GM12892 (cell line): Measurements from ENCODE around the gene KRTAP5-5.

Source experiments
- POLR2A ChIP-seq: IDR thresholded peaks from 2 replicates; pipeline ENCODE4 v1.6.1; 2011; ENCODE audit warnings: low read depth, low read length, control low read depth
- POLR2AphosphoS5 ChIP-seq: IDR thresholded peaks from 2 replicates; pipeline ENCODE4 v1.6.1; 2011; ENCODE audit warnings: low read depth, low read length, control low read depth
- TAF1 ChIP-seq: IDR thresholded peaks from 2 replicates; pipeline ENCODE4 v1.6.1; 2011; ENCODE audit warnings: low read depth, mild to moderate bottlenecking, control low read depth, low read length, borderline replicate concordance

DNA sequence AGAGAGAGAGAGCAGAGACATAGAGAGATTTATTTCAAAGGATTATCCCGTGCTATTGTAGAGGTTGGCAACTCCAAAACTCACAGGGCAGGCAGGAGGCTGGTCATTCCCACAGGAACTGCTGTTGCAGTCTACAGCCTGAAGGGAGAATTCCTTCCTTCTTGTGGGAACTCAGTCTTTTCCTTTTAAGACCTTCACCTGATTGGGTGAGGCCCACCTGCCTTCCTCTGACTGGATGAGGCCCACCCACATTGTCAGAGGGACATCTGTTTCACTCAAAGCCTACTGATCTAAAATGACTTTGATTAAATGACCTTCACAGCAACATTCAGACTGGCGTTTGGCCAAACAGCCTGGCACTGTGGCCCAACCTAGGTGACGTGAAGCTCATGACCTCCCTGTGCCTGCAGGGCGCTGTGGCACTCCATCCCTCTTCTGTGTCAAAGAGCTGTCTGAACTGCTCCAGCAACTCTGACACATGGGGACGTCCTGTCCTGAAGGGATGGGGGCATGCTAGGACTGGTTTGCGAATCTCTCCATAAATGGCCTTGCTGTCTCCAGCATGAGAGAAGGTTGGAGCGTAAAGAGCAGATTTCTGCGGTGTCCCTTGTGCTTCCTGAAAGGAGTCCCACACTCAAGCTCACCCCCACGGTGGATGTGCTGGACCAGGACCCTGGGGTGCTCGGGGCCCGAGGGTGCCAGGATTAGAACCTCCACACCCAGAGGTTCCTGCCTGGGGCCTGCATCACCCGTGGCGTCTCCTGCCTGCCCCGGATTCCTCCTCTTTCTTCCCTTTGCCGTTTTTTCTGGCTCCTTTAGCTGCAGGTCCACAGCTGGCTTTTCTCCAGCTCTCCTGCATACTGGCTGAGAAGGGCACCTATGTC, 20.7 kb downstream of the KRTAP5-5 start:
- TF ChIP-seq POLR2A (no peak), POLR2AphosphoS5 (no peak), TAF1 (no peak)
